Superior temporal gyrus (tissue), 1 donor: ENCODE data around the gene ADNP2.
A peak's percentile ranks its signal among the peaks of the same experiment; 100 is the strongest.

Experiments
- DNase-seq: peaks from one replicate; pipeline ENCODE4 v3.0.0-alpha.2; 2016; ENCODE audit errors: extremely low spot score

Gene ADNP2, protein sequence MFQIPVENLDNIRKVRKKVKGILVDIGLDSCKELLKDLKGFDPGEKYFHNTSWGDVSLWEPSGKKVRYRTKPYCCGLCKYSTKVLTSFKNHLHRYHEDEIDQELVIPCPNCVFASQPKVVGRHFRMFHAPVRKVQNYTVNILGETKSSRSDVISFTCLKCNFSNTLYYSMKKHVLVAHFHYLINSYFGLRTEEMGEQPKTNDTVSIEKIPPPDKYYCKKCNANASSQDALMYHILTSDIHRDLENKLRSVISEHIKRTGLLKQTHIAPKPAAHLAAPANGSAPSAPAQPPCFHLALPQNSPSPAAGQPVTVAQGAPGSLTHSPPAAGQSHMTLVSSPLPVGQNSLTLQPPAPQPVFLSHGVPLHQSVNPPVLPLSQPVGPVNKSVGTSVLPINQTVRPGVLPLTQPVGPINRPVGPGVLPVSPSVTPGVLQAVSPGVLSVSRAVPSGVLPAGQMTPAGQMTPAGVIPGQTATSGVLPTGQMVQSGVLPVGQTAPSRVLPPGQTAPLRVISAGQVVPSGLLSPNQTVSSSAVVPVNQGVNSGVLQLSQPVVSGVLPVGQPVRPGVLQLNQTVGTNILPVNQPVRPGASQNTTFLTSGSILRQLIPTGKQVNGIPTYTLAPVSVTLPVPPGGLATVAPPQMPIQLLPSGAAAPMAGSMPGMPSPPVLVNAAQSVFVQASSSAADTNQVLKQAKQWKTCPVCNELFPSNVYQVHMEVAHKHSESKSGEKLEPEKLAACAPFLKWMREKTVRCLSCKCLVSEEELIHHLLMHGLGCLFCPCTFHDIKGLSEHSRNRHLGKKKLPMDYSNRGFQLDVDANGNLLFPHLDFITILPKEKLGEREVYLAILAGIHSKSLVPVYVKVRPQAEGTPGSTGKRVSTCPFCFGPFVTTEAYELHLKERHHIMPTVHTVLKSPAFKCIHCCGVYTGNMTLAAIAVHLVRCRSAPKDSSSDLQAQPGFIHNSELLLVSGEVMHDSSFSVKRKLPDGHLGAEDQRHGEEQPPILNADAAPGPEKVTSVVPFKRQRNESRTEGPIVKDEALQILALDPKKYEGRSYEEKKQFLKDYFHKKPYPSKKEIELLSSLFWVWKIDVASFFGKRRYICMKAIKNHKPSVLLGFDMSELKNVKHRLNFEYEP

GRCh38 chr18:80108739-80109675 is at the start of gene ADNP2:
Gene ADNP2, plus strand, starts transcription at chr18:80109262. Its CDS starts 8,281 bp downstream, at chr18:80117543.
- peak; percentile 90 for DNase-seq

GRCh38 chr18:80059945-80060344 is 49.1 kb upstream of the ADNP2 start:
- no peak for DNase-seq

GRCh38 chr18:80065705-80066104 is 43.4 kb upstream of the ADNP2 start:
- no peak for DNase-seq

DNA sequence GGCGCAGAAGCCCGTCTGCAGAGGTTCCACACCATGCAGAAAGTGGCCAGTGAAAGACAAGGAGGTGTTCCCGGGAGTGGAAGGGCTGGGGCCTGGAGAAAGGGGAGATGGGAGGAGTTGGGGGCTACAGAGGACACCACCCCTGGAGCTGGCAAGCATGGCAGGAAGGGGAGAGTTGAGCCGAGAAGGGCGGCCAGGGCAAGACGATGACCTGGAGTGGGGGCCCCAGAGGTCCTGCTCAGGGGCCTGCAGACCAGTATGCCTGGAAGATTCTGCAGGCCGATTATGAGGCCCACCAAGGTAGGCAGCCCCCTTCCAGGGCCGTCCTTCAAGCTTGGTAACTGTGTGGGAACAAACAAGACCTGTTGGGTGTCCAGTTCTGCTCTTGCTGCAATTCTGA is 41.7 kb upstream of the ADNP2 start:
- no peak for DNase-seq

DNA sequence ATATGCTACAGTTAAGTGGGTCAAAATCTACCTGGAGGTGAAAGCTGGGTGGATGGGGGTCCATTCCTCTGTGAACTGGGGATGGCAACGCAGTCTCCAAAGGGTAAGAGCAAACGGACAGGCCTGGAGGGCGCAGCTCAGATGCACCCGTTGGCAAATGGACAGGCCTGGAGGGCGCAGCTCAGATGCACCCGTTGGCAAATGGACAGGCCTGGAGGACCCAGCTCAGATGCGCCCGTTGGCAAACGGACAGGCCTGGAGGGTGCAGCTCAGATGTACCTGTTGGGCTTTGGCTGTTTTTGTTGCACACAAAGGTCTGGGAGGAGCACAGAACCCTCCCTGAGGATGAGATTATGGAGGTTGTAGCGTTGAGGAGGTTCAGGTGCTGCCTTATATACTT is 41.2 kb upstream of the ADNP2 start:
- no peak for DNase-seq

- no peak for DNase-seq
These were observed 40.3 kb upstream of the ADNP2 start for GRCh38 chr18:80068571-80069272.

DNA sequence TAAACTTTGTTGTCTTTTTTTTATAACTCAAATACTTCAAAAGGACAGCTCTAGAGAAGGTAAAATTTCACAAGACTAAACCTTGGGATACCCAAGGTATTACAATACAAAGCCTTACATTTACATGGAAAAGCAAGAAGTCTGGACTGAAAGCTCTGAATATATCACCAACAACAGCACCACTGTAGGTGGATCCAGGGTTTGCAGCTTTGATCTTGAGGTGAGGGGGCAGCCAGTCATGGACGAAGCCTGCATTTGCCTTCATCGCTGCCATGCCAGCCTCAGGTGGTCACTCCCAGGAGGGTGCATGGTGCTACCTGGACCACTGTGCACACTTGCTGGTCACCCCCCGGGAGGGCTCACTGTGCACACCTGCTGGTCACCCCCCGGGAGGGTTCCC is 38.2 kb upstream of the ADNP2 start:
- DNase-seq, result no peak

- DNase-seq, result no peak
These were observed 34.9 kb upstream of the ADNP2 start for GRCh38 chr18:80074183-80074582.

- DNase-seq, result no peak
These were observed 34.4 kb upstream of the ADNP2 start for GRCh38 chr18:80074697-80075096.

GRCh38 chr18:80075940-80076339 is 33.1 kb upstream of the ADNP2 start:
- no peak for DNase-seq

DNA sequence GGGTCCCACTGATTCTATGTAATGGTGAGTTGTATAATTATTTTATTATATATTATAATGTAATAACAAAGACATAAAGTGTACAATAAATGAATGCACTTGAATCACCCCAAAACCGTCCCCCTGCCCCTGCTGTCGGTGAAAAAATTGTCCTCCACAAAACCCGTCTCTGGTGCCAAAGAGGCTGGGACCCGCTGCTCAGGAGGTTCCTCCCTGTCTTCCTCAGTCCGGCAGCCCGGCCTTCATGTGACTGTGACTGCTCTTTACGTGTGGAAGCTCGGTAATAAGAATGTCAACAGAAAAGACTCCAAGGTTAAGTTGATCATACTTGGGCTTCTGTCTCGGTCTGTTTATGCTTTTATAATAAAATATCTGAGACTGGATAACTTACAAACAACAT is 32.7 kb upstream of the ADNP2 start:
- DNase-seq, result no peak

- no peak for DNase-seq
These were observed 31.2 kb upstream of the ADNP2 start for GRCh38 chr18:80077873-80078272.

DNA sequence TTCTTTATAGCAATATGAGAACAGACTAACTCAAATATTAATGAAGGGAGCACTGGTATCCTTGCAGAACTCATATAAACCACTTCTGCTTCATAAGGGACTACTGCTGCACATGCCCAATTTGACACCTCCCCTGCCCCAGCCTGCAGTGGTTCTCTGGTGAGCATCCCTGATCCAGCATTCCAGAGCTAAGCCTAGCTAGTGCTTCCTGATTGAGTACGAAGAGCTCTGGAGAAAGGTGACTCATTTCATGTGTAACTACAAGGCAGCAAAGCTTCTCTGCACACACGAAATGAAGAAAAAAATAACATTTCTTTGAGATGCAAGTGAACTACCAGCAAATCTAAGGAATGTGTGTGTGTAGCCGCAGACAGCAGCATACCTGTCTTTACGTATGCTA is 22.8 kb upstream of the ADNP2 start:
- DNase-seq, result no peak

DNA sequence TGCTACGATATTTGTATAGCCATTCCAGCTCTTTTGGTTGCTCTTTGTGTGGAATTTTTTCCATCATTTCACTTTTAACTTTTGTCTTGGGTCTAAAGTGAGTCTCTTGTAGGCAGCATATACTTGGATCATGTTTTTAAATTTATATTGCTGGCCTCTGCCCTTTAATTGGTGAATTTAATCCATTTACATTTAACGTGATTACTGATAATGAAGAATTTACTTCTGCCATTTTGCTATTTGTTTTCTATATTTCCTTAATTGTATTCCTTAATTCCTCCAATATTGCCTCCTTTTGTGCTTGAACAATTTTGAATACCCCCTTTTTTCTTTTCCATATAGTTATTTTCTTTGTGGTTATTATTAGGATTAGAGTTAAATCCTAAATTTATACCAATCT is 21.0 kb upstream of the ADNP2 start:
- DNase-seq, result no peak

DNA sequence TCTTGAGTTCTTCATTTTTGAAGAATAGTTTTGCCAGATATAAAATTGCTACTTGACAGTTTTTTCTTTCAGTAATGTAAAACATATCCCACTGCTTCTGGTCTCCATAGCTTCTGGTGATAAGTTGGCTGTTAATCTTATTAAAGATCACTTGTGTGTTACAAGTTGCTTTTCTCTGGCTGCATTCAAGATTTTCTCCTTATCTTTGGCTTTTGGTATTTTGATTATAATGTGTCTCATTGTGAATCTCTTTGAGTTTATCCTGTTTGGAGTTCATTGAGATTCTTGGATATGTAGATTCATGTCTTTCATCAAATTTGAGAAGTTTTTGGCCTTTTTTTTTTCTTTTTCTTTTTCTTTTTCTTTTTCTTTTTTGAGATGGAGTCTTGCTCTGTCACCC is 20.2 kb upstream of the ADNP2 start:
- no peak for DNase-seq

GRCh38 chr18:80095414-80095813 is 13.6 kb upstream of the ADNP2 start:
- no peak for DNase-seq

DNA sequence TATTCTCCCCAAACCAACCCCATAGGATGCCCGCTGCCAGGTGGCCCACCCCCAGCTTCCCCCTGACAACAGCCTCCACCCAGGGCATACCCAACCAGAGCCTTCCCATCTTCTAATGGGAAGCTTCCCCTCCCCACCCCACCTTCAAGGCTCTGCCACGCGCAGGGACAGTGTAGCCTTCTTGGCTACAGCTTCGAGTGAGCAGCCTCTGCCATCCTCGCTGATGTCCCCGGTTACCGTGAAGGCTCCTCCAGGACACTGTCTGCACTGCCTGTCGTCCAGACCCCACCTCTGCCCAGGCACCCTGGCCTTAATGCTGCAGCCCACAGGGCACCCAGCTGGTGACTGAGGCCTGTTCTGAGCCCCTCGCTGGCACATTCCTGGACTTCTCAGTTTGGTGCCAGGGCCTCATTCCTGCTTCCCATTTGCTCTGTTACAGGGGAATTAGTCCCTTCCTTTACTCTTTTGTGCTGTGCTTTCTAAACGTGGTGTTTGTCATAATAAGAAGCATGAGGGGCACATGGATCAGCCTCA is 13.0 kb upstream of the ADNP2 start:
- DNase-seq, result no peak

- DNase-seq, result no peak
These were observed 11.9 kb upstream of the ADNP2 start for GRCh38 chr18:80097201-80097600.

DNA sequence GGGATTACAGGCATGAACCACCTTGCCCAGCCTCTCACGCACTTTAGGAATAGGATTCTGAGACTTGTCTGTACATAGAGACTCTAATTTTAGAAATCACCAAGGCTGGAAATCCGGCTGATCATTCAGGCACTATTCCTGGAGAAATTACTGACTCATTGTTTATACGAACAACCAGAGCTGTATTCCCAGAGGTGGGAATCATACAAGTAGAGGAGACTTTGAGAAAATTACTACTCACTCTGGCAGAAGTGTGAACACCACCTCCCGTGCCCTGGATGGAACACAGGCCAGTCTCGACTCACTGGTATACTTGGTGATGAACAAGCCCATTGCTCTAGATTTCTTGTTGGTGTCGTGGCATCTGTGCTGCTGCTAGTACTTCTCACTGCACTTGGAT is 5.8 kb upstream of the ADNP2 start:
- DNase-seq, result peak; percentile 61

- DNase-seq, result no peak
These were observed 4.7 kb upstream of the ADNP2 start for GRCh38 chr18:80104364-80104779.
